Astrocyte of the spinal cord (primary cell): ENCODE measurements around the gene ELOB.

ENCODE experiments used
- DNase-seq: peaks from one replicate; pipeline ENCODE4 v3.0.0; 2011; ENCODE audit warnings: low read depth, low spot score
- H3K4me3 ChIP-seq: 2 replicates; pipeline ENCODE4 v1.5.1; 2011; ENCODE audit warnings: low read depth, mild to moderate bottlenecking, low read length, moderate library complexity
- CTCF ChIP-seq: IDR thresholded peaks from 2 replicates; pipeline ENCODE4 v1.5.1; 2012; ENCODE audit warnings: low read depth, mild to moderate bottlenecking, low read length, inconsistent platforms
- in situ Hi-C: cut with HindIII; loops from 2 replicates; pipeline ENCODE4 v1.10.0; 2017; ENCODE audit warnings: low sequenced_read_pairs

Gene ELOB

GRCh38 chr16:2742323-2743006 is 34.6 kb downstream of the ELOB start:
- DNase-seq, result no peak
- no peak overlapping the region for H3K4me3 ChIP-seq
- in situ Hi-C loops, result no loop called here
- no peak for TF ChIP-seq CTCF

GRCh38 chr16:2741168-2741567 is 35.9 kb downstream of the ELOB start:
- DNase-seq, result no peak
- TF ChIP-seq CTCF, result no peak
- in situ Hi-C loops, result no loop called here
- H3K4me3 ChIP-seq, result no peak overlapping the region

- in situ Hi-C loops, result no loop called here
- H3K4me3 ChIP-seq, result no peak overlapping the region
- TF ChIP-seq CTCF, result no peak
- DNase-seq, result no peak
Measured at GRCh38 chr16:2740476-2740875, 36.6 kb downstream of the ELOB start.

GRCh38 chr16:2739625-2740430 is 37.3 kb downstream of the ELOB start:
- no peak for DNase-seq
- no peak for TF ChIP-seq CTCF
- H3K4me3 ChIP-seq, result no peak overlapping the region
- in situ Hi-C loops, result no loop called here

- no peak for TF ChIP-seq CTCF
- in situ Hi-C loops, result no loop called here
- H3K4me3 ChIP-seq, result no peak overlapping the region
- DNase-seq, result no peak
Measured at GRCh38 chr16:2738615-2739014, 38.5 kb downstream of the ELOB start.

GRCh38 chr16:2737895-2738418 is 39.1 kb downstream of the ELOB start:
- no peak for DNase-seq
- in situ Hi-C loops, result no loop called here
- TF ChIP-seq CTCF, result no peak
- H3K4me3 ChIP-seq, result no peak overlapping the region
